Panc1 (cell line): ENCODE measurements around the gene TFEB.

Experiments
- CTCF ChIP-seq: fragments of 450-650 bp; IDR thresholded peaks from 2 replicates; pipeline ENCODE4 v1.5.1; 2017; ENCODE audit warnings: mild to moderate bottlenecking
- POLR2AphosphoS5 ChIP-seq: IDR thresholded peaks from 2 replicates; pipeline ENCODE4 v1.6.1; 2012; ENCODE audit warnings: mild to moderate bottlenecking, low read depth, low read length, moderate library complexity
- REST ChIP-seq, 2 experiments: IDR thresholded peaks; 2 replicates each; pipeline ENCODE4 v1.6.1; 2011 to 2012; ENCODE audit warnings: low read depth in 2 of 2, control low read depth in 1 of 2, low read length in 1 of 2, mild to moderate bottlenecking in 1 of 2, moderate library complexity in 1 of 2; ENCODE audit not compliant: insufficient read depth in 1 of 2
- SIN3A ChIP-seq: IDR thresholded peaks from 2 replicates; pipeline ENCODE4 v1.6.1; 2012; ENCODE audit warnings: low read depth, mild to moderate bottlenecking, low read length, moderate library complexity, borderline replicate concordance; ENCODE audit not compliant: insufficient read depth

- no peak for TF ChIP-seq POLR2AphosphoS5
- TF ChIP-seq CTCF = no peak
- TF ChIP-seq SIN3A = no peak
- no peak for TF ChIP-seq REST (IDR thresholded peaks at IDR 0.05; ENCODE audit: insufficient read depth in 1 of 2, low read depth in 2 of 2, low read length in 1 of 2)
Observed at GRCh38 chr6:41657131-41658094, 78.0 kb downstream of the TFEB start.
